Left forelimb (tissue), 1 donor: ENCODE results near the gene CRIP1.

Experiments
- DNase-seq: peaks from one replicate; pipeline ENCODE4 v3.0.0-alpha.2; 2018; ENCODE audit warnings: low spot score

Gene CRIP1

GRCh38 chr14:105486163-105486973 lies at the start of gene CRIP1:
TSS of gene CRIP1 (plus strand) at chr14:105486886. CDS start at chr14:105487260, 374 bp downstream.
- no peak for DNase-seq

GRCh38 chr14:105436891-105437722 lies 49.6 kb upstream of the CRIP1 start:
- DNase-seq = no peak

- DNase-seq = no peak
Measured at GRCh38 chr14:105437723-105438500, 48.8 kb upstream of the CRIP1 start.

- DNase-seq = no peak
Measured at GRCh38 chr14:105439179-105439578, 47.5 kb upstream of the CRIP1 start.

GRCh38 chr14:105439710-105440553 lies 46.8 kb upstream of the CRIP1 start:
- DNase-seq = no peak

GRCh38 chr14:105440554-105440900 lies 46.2 kb upstream of the CRIP1 start:
- no peak for DNase-seq

GRCh38 chr14:105440992-105441391 lies 45.7 kb upstream of the CRIP1 start:
- DNase-seq = no peak

- no peak for DNase-seq
Measured at GRCh38 chr14:105442125-105442524, 44.6 kb upstream of the CRIP1 start.

GRCh38 chr14:105442834-105443233 lies 43.9 kb upstream of the CRIP1 start:
- no peak for DNase-seq

- DNase-seq = no peak
Measured at GRCh38 chr14:105444859-105445258, 41.8 kb upstream of the CRIP1 start.

- DNase-seq = no peak
Measured at GRCh38 chr14:105445290-105445689, 41.4 kb upstream of the CRIP1 start.

GRCh38 chr14:105445901-105446845 lies 40.5 kb upstream of the CRIP1 start:
- DNase-seq = no peak

GRCh38 chr14:105446971-105447370 lies 39.7 kb upstream of the CRIP1 start:
- no peak for DNase-seq

GRCh38 chr14:105447651-105448640 lies 38.7 kb upstream of the CRIP1 start:
- DNase-seq = no peak

GRCh38 chr14:105448706-105449111 lies 38.0 kb upstream of the CRIP1 start:
- no peak for DNase-seq

- DNase-seq = no peak
Measured at GRCh38 chr14:105449276-105450122, 37.2 kb upstream of the CRIP1 start.

- DNase-seq = no peak
Measured at GRCh38 chr14:105450123-105450505, 36.6 kb upstream of the CRIP1 start.
